GM21529 (cell line): ENCODE results near the gene HOXB8.

Source experiments
- ATAC-seq: cut with Tn5 transposase; IDR thresholded peaks from one replicate; pipeline ENCODE4 v1.9.1; 2021; ENCODE audit not compliant: unreplicated experiment

HOXB8 gene

DNA sequence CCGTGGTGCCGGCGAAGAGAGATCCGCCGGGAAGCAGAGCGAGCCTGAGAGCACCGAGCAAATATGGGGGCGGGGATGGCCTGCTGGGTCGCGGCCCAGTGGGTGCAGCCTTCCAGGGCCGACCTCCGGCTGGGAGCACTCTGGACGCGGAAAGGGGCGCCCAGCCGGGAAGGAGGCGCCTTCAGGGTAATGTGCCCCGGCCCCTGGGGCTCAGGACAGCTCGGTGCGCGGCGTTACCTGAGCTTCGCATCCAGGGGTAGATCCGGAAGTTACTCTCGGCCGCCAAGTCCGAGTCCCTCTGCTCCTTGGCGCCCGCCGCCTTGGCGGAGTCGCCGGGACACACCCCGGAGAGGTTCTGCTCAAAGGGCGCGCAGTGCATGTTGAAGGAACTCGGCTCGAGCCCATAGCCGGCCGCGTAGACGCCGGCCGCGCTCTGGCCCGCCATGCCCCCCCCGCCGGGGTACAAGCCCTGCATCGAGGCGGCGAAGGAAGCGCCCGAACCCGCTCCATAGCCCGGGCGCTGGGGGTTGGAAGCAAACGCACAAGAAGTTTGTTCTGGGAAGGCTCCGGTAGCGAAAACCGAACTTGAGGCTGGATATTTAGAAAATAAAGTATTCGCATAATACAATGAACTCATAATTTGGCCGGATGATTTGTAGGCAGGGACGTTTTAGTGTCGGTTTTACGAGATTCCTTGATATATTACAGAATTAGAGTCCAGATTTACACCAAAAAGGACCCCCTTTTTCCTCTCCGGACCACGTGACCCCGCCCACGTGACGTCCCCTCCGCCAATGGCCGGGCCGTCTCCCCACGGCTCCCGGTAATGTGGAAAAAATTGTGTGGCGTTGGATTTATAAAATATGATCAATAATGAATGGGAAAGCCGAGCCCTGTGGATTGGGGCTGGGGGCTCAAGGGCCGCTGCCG is 4.5 kb downstream of the HOXB8 start, which contains the start of gene HOXB7:
TSS of gene HOXB7 (minus strand) at position 736 of the 930 bp plus-strand sequence. CDS start at position 637, 99 bp downstream.
- no peak for ATAC-seq

DNA sequence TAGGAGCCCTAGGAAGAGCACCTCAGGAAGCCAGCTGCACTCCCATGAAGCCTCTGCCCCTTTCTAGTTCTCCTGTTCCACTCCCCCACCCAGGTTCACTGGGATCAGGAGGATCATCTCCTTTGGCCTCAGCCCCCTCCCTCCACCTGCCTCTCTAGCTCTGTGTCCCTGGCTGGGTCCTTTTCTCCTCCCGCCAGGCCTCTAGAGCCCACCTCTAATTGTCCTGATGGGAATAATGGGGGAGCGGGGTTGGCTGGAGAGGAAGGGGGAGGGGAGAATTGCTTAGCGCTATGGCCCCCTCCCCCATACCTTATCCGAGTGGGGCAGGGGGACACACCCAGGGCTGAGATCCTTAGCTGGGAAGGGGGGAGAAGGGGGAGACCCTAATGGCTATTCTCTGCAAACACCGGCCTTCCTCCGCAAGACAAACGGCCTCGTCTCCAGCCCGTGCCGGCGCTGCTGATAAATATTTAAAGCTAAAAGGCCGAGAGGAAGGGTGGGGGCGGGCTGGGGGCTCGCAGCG is 5.3 kb downstream of the HOXB8 start:
- ATAC-seq: no peak

DNA sequence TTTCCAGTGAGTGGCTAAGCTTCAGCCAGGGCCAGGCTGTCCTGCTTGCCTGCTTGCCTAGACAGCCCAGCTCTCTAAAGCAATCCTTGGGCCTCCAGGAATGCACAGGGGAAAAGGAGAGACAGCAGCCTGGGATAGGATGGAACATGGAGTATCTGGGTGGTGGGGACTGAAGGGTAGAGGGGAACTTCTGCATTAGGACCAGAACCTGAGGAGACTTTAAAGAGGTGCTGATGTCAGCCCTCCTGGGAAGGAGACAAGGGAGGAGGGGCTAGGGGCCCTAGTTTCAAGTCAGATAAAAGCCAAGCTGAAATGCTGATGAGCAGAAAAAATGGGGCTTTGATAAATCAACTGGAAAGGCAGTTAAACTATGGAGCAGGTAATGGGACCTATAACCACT is 6.1 kb downstream of the HOXB8 start:
- no peak for ATAC-seq

DNA sequence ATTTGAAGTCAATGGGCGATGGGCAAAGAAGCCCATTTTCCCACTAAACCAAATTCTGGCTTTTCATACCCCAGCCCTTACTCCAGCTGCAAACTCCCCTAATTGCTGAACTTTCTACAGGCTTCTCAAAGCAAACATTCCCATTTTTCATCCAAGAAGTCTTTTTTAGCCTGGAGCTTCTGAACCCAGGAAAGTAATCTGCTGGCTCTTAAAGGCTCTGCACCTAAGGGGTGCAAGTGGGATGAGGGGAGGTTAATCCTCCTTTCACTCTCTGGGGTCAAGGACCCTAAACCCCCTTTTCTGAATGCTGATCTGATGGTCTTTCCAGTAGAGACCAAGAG is 6.6 kb downstream of the HOXB8 start:
- ATAC-seq: no peak

DNA sequence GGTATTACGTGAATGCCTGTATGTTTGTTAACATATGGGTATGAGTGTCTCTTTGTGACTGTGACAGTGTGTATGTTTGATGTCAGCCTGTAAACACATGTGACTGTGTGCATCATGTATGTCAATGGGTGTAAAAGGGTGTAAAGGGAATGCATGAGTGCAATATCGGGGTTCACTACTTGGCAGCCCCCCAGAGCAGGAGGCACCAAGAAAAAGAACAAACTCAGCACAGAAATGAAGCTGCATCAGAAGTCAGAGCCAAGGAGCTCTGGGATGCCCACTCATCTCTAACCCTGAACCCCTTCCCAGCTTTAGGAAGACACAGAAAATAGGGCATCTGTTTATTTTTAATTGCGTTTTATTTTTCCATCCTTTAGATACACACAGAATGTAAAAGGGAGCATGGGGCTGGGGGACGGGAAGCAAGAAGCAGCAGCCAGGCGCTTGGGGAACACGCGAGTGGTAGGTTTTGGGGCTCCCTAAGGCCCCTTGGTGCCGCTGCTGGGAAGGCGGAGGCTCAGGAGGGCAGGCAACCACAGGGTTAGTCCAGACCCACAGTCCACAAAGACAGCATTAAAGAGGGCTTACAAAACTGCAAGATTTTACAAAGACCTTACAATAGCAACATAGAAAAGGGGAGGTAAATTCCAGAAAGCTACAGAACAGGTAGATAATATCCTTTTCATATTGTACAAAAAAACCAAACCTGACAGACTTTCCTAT is 8.0 kb downstream of the HOXB8 start:
- ATAC-seq: no peak

DNA sequence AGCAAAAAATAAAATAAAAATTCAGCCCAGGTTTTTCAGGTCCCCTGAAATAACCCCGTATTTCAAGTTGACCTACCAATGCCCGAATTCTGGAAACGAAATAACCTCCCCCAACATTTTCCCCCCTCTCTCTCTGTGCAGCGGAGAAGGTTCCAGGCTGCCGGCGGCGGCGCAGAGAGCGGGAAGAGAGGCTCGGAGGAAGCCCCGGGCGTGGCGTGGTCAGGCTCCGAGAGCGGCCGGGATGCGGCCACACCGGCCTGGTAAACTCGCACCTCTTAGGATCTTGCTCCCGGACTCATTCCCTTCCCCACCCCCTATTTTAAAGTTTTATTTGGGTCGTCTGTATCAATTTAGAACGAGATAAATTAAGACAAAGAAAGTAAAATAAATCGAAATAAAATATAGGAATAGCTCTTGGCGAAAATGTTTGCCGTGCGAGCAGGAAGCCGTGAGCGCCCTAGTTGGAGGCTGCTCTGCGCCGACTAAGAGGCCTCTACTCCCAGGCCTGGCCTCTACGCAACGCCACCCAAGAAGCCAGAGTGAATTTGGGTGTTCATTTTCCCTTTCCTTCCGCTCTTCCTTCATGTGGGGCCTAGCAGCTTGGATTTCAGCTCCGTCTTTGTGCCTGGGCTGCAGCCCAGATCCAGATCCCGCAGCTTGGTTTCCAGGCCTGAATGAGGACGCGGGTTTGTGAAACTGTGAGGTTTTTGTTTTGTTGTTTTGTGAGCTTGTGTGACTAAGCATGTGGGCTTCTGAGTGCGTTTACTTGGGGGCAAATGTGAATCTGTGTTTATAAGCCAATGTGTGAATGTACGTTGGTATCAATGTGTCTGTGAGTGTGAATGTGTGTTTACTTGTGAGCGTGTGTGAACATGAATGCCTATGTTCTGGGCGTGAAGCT is 8.9 kb downstream of the HOXB8 start:
- ATAC-seq: no peak

DNA sequence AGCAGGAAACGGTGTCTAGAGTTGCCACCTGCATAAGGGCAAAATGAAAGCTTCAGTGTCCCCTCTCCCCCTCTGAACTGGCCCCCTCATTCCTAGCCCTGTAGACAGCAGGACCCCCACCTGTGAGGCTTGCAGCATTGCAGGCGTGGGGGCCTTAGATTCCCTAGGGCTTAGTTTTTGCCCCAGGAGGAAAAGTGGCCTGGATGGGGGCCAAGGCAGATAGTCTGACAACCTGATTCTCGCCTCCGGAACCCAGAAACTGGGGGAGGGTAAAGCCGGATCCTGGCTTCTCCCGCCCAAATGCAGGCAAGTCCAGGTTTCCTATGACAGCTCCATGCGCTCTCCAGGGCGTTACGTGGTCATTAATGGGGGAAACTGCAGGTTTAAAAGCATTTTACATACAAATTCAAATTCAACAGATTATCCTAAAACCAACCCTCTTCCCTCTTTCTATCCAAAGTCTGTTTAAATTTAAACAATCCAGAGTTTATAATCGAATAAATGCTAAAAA is 9.6 kb downstream of the HOXB8 start:
- no peak for ATAC-seq

DNA sequence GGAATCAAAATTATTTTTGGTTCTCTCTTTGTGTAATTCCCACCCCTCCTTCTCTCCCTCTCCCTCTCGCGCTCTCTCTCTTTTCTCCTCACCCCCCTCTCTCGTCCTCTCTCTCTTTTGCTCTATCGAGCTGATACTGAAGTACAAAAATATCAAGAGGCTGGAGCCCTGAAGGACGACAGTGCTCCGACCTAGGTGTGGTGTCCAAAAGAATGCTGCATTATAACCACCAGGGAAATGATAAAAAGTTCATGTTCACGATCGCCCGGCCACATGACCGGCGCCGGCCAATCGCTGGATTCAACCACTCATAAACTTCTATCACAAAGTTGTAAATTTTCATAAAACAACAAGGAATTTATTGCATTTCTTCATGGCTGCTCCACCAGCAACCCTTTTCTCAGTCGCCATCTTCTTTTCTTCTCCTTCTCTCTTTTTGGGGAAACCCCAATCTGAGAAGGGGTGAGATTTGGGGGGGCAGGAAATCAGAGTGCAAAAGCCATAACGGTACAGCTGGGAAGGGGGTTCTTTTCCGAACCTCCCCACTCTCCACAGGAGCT is 10.2 kb downstream of the HOXB8 start, which contains the start of gene HOXB6:
TSS of gene HOXB6 (minus strand) at position 217 of the 560 bp plus-strand sequence. CDS start 6,836 bp downstream, outside the sequence.
- ATAC-seq: no peak

DNA sequence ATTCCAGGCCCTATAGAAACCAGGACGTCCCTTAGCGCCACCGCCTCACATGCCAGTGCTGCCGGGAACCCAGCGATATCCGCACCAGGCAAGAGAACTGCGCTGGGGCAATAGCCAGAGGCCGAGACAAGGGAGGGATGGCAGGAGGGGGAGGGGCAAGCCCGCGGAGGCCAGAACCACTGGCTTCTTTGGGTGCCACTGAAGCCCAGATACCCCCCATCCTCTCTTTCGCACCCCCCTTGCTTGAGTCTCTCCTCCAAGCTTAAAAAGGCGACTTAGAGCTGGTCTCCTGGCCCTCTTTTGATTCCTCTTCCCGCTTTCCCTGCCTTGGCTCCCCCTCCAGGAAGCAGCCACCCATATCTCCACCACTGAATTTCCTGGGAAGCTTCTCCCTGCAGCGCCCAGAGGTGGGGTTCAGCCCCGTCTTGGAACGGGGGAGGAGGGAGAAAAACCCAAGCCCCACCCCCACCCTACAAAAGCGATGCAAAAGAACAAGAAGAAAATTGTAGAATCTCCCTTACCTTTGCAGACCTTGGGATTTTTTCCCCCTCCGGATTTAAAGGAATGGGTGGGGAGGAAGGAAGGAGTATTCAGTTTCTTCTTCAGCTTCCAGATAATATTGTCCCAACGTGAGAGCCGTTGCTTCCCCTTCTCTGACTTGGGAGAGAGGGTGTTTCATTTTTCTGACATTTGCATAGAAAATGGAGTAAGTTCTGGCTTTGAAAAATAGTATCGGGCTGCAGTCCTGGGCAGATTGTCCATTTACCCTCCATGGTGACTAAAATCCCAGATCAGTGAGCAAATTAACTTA is 10.9 kb downstream of the HOXB8 start:
- ATAC-seq: no peak

DNA sequence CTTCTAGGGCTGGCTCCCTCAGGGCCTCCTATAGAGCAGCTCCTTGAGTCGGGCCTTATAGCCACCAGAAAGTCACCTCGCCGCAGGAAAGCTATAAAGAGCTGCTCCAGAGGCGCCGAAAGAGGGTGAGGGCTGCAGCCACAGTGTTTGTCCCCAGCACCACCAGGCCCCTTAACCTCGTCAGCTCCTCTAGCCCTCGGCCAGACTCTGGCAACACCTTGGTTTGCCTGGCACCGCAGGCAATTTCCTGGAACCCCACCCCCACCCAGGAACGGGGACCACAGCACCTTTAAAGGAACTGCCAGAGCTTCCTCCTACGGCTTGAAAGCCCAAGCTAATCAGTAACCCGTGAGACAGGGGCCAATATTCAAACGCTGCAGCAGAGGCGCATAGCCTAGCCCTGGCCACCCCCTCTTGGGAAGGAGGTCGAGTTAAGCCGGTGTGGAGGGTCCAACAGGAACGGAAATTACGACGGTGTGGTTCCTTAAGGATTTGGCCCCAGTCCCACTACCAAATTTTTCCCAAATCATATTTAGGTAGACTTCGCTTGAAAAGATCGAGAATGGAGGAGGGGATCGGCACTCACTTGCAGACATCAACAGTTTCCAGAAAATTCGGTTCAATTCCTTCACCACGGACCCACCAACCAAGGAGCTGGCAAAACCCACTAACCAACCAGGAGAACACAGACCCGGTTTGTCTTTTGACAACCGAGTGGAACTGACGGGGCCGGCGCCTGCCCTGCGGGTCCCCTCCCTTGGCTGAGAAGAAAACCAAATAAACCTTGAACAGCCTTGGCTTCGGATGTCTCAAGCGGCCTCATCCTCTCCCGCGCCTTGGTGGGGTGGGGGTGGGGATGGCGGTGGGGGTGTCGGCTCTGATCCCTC is 13.3 kb downstream of the HOXB8 start:
- ATAC-seq: no peak

DNA sequence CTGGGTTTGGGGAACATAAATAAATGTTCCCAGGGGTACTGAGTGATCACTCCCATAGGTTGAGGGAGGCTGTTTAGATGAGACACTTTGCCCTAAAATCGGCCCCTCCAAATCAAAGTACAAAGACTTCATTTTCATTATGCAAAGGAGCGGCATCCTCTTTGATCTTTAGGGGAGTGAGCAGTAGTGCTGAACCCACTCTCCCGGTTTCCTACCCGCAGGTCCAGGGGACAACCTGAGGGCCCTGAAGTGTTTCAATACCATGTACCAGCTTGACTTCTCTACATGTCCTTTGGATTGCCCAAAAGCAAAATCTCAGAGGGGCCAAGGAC is 13.9 kb downstream of the HOXB8 start:
- no peak for ATAC-seq

DNA sequence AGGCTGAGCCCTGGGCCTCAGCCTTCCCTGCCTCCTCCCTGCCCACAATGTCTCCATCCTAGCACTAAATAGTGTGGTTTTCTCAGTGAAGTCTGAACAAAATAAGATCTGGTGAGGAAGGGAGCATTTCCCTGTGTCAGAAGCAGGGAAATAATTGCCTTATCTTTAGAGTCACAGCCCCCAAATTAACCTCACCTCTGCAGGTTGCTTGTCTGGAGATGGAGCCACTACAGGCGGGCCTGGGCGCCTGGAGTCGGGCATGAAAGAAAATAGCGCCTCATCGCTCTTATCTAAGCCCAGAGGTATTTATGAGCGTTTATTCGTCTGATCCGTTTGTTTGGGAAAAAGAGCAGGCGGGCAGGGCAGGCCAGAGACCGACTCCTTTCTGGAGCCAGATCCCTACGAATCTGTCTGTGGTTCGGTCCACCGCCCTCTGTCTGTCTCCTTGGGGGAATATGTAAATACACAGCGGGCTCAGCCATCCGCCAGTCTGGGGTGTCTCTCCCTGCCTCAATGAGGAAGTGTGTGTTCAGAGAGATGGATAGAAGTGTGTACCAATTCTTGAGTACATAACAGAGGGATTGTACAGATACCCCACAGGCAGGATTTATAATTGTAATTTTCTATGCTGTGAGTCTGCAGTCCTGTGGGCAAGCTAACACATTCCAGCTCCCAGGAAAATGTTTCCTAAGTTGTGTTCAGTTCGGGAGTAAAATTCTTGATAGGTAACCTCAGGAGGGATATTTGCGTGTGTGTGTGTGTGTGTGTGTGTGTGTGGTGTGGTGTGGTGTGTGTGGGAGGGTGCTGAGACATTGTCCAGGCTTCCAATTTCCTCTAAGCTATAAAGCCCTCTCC is 14.6 kb downstream of the HOXB8 start:
- ATAC-seq: no peak

DNA sequence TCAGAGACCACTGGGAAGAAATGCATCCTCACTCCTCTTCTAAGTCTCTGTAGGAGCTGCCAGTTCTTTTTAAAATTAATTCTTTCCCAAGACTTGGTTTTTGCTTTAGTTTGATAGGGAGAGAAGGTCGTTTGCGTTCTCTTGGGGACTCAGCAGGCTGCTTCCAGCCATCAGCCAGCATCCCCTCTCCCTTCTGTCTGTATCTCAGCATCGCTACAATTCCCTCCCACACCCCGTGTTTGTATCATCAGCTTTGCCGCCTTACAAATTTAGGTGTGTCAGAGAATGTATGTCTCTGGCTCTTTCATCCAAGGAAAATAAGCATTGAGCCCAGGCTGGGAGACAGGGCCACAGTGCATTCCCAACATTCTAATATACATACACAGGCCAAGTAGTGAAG is 15.7 kb downstream of the HOXB8 start:
- ATAC-seq: no peak

DNA sequence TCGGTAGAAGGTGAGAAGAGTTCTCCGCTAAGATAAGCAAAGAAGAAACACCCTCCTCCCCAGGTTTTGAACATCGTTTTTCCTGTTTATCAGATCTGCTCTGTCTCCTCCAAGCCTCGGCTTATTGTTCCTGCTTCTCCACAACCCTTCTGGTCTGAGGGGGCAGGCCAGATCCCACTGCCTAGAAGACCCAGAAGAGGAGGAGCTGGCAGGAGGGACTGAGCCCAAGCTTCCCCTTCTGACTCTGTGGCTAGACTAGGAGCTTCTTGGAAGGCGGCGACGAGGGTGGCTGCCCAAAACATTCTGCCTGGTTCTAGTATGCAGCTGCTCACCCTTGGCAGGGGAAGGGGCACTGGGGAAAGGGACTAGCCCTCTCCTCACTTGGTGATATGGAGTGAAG is 16.4 kb downstream of the HOXB8 start:
- ATAC-seq: no peak

DNA sequence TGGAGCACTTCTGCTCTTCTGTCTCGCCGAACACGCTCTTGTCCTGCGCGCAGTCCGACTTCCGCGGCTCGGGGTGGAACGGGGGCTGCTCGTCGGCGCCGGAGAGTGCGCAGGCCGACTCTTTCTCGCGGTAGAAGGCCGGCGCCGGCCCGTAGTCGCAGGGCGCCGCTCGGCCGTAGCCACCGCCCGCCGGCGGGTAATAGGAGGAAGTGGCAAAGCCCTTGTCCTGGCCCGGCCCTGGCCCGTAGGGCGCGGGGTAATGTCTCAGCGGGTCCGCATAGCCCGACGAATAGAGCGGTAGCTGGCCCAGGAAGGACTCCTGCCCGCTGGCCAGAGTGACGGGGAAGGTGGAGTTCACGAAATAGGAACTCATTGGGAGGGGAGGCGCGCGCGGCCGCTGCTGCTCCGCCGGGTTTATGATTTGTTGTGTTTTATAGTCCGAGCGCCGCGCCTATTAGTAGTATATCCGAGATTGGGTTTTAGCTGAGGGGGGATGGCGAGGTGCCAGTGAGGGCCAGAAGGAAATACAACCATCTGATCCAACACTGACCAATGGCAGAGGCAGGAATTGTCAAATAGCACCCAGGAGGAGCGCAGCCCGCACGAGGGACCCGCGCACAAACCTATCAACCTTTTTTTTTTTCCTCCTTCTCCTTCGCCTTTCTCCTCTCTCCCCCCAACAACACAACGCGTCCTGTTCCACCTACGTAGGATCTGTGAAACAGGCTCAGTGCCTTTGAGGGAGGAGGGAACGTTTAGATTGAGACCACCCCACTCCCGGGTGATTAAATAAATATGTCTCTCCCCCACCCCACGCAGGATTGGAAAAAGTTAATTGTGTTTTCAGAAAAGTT is 17.1 kb downstream of the HOXB8 start:
- ATAC-seq: no peak

DNA sequence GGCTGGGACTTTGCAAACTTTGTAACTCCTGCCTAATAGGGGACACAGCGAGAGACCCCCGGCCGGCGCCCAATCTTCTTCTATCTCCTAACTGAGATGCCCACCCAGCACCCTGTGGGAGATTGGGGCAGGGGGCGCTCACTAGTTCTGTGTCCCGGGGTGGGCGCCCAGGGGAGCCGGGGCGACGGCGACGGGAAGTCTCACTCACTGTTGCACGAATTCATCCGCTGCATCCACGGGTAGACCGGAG is 17.6 kb downstream of the HOXB8 start:
- ATAC-seq: no peak
